H1 (cell line): ENCODE data around the gene ZBTB9. TPM values are rescaled to one million over a fixed set of nuclear protein-coding genes. Genes with fewer than 3 reads are reported as not detected.

Experiments
- CTCF ChIA-PET: fragments of 300-600 bp; sonication (Branson Sonifier 250); formaldehyde crosslinking; loops from one replicate; lab custom pipeline; 2021; ENCODE audit not compliant: partially characterized antibody; lab: Charles Lee
- POLR2A ChIA-PET: fragments of 300-600 bp; sonication (Branson Sonifier 250); formaldehyde crosslinking; loops from one replicate; lab custom pipeline; 2021; ENCODE audit warnings: inconsistent platforms; ENCODE audit not compliant: partially characterized antibody; lab: Charles Lee
- DNase-seq, 2 experiments: peaks; one replicate each; pipeline versions ENCODE4 v3.0.0 to v3.0.0-alpha.2; 2010 to 2022; ENCODE audit warnings: low spot score in 2 of 2, low read depth in 1 of 2, mixed read lengths in 1 of 2
- FAIRE-seq: peaks from 2 replicates; lab custom pipeline; 2011; peaks lifted over from hg19 to GRCh38; lab: Jason Lieb, UNC
- H2AFZ ChIP-seq: 2 replicates; pipeline ENCODE4 v1.8.1; 2012; ENCODE audit warnings: low read length, inconsistent platforms
- H2AK5ac ChIP-seq: 2 replicates; pipeline ENCODE4 v1.6.1; 2013; ENCODE audit warnings: low read depth, low read length
- H2BK120ac ChIP-seq: replicated peaks from 2 replicates; pipeline ENCODE3; 2013; ENCODE audit warnings: low read depth, low read length, inconsistent platforms
- H2BK12ac ChIP-seq: 2 replicates; pipeline ENCODE4 v1.6.1; 2013; ENCODE audit warnings: low read depth, low read length
- H2BK15ac ChIP-seq: 2 replicates; pipeline ENCODE4 v1.6.1; 2013; ENCODE audit warnings: low read length
- H2BK20ac ChIP-seq: 2 replicates; pipeline ENCODE4 v1.6.1; 2013; ENCODE audit warnings: low read length
- H2BK5ac ChIP-seq: 2 replicates; pipeline ENCODE4 v1.6.1; 2013; ENCODE audit warnings: low read depth, low read length
- H3K14ac ChIP-seq: 2 replicates; pipeline ENCODE4 v1.6.1; 2013; ENCODE audit warnings: inconsistent platforms; ENCODE audit not compliant: insufficient read length
- H3K18ac ChIP-seq: 2 replicates; pipeline ENCODE4 v1.6.1; 2013; ENCODE audit warnings: low read length; ENCODE audit errors: extremely low read depth
- H3K23ac ChIP-seq: 2 replicates; pipeline ENCODE4 v1.6.1; 2013; ENCODE audit warnings: inconsistent platforms; ENCODE audit not compliant: insufficient read length
- H3K23me2 ChIP-seq: 2 replicates; pipeline ENCODE4 v1.6.1; 2013; ENCODE audit warnings: low read depth, low read length
- H3K27ac ChIP-seq: 2 replicates; pipeline ENCODE4 v1.6.1; 2011; ENCODE audit warnings: low read depth, low read length, inconsistent platforms
- H3K27me3 ChIP-seq, 4 experiments: replicated peaks in 1 of 4; 1 replicate in 1 of 4; 2 replicates in 3 of 4; pipeline versions ENCODE4 v1.6.1 to v1.8.1; 2011 to 2013; ENCODE audit warnings: low read length in 3 of 4, mild to moderate bottlenecking in 3 of 4, inconsistent platforms in 2 of 4, mixed read lengths in 2 of 4, moderate library complexity in 1 of 4; ENCODE audit not compliant: control insufficient read depth in 3 of 4, insufficient read depth in 3 of 4; ENCODE audit errors: extremely low read depth in 1 of 4
- H3K36me3 ChIP-seq, 4 experiments: 2 replicates each; pipeline versions ENCODE4 v1.6.1 to v1.8.1; 2011 to 2013; ENCODE audit warnings: mild to moderate bottlenecking in 4 of 4, low read length in 3 of 4, moderate library complexity in 2 of 4, control low read depth in 1 of 4, inconsistent platforms in 1 of 4; ENCODE audit not compliant: insufficient read depth in 4 of 4, control insufficient read depth in 2 of 4
- H3K4ac ChIP-seq: replicated peaks from 2 replicates; pipeline ENCODE3; 2013; ENCODE audit warnings: low read length, low read depth, mixed read lengths, inconsistent platforms; ENCODE audit not compliant: insufficient read length
- H3K4me1 ChIP-seq, 4 experiments: replicated peaks in 1 of 4; 1 replicate in 1 of 4; 2 replicates in 3 of 4; pipeline versions ENCODE4 v1.6.1 to v1.8.1; 2011 to 2013; ENCODE audit warnings: low read length in 3 of 4, inconsistent platforms in 2 of 4, mixed read lengths in 1 of 4; ENCODE audit not compliant: insufficient read depth in 4 of 4, control insufficient read depth in 3 of 4
- H3K4me2 ChIP-seq, 2 experiments: 2 replicates each; pipeline versions ENCODE4 v1.6.1 to v1.8.1; 2011 to 2013; ENCODE audit warnings: low read depth in 2 of 2, low read length in 2 of 2, control low read depth in 1 of 2, inconsistent platforms in 1 of 2, mild to moderate bottlenecking in 1 of 2; ENCODE audit not compliant: insufficient read depth in 1 of 2
- H3K4me3 ChIP-seq, 4 experiments: fragments of 200-600, 300-600 bp in 1 of 4; sonication (generic), shearing (Covaris generic), sonication (Bioruptor Twin) in 1 of 4; 2 replicates each; pipeline versions ENCODE4 v1.5.1 to v1.8.1; 2011 to 2016; ENCODE audit warnings: low read length in 4 of 4, low read depth in 3 of 4, control low read depth in 2 of 4, inconsistent platforms in 2 of 4, mild to moderate bottlenecking in 2 of 4, mixed read lengths in 1 of 4, moderate library complexity in 1 of 4; ENCODE audit not compliant: insufficient read depth in 2 of 4; ENCODE audit errors: extremely low read depth in 1 of 4
- H3K56ac ChIP-seq: replicated peaks from 2 replicates; pipeline ENCODE3; 2013; ENCODE audit warnings: low read depth, mild to moderate bottlenecking, mixed read lengths, low read length, inconsistent platforms; ENCODE audit not compliant: insufficient read length
- H3K79me1 ChIP-seq: 2 replicates; pipeline ENCODE4 v1.6.1; 2013; ENCODE audit warnings: low read depth, low read length, control low read depth
- H3K79me2 ChIP-seq, 2 experiments: 2 replicates each; pipeline versions ENCODE4 v1.6.1 to v1.8.1; 2012 to 2013; ENCODE audit warnings: low read length in 2 of 2, mild to moderate bottlenecking in 2 of 2, inconsistent platforms in 1 of 2; ENCODE audit not compliant: insufficient read depth in 2 of 2, control insufficient read depth in 1 of 2
- H3K9ac ChIP-seq, 4 experiments: replicated peaks in 1 of 4; 1 replicate in 1 of 4; 2 replicates in 3 of 4; pipeline versions ENCODE4 v1.6.1 to v1.8.1; 2011 to 2013; ENCODE audit warnings: low read depth in 3 of 4, low read length in 3 of 4, control low read depth in 2 of 4, mild to moderate bottlenecking in 2 of 4, moderate library complexity in 2 of 4, inconsistent platforms in 1 of 4; ENCODE audit errors: extremely low read depth in 1 of 4
- H3K9me3 ChIP-seq, 2 experiments: 2 replicates each; pipeline versions ENCODE4 v1.6.1 to v1.8.1; 2012 to 2013; ENCODE audit warnings: mild to moderate bottlenecking in 2 of 2, moderate library complexity in 2 of 2, control low read depth in 1 of 2, inconsistent platforms in 1 of 2, low read depth in 1 of 2, low read length in 1 of 2, mixed read lengths in 1 of 2; ENCODE audit not compliant: insufficient read depth in 2 of 2
- H4K20me1 ChIP-seq, 2 experiments: replicated peaks in 1 of 2; 2 replicates each; pipeline versions ENCODE3 to v1.8.1; 2011 to 2013; ENCODE audit warnings: inconsistent platforms in 2 of 2, low read length in 2 of 2, mild to moderate bottlenecking in 1 of 2; ENCODE audit not compliant: insufficient read depth in 2 of 2, control insufficient read depth in 1 of 2
- H4K5ac ChIP-seq: 2 replicates; pipeline ENCODE4 v1.6.1; 2013; ENCODE audit warnings: low read length, low read depth, mixed read lengths, inconsistent platforms; ENCODE audit not compliant: insufficient read length
- H4K8ac ChIP-seq: 2 replicates; pipeline ENCODE4 v1.8.0; 2013; ENCODE audit warnings: mild to moderate bottlenecking, moderate library complexity, low read length, inconsistent platforms; ENCODE audit not compliant: insufficient read depth; ENCODE audit errors: extremely low read depth
- H4K91ac ChIP-seq: replicated peaks from 2 replicates; pipeline ENCODE3; 2013; ENCODE audit warnings: low read length, mixed read lengths, inconsistent platforms; ENCODE audit not compliant: insufficient read length
- EP300 ChIP-seq, 2 experiments: IDR thresholded peaks; 1 replicate in 1 of 2; 2 replicates in 1 of 2; pipeline ENCODE4 v1.6.1; 2011 to 2012; ENCODE audit warnings: low read depth in 2 of 2, low read length in 2 of 2, mild to moderate bottlenecking in 2 of 2, borderline replicate concordance in 1 of 2, inconsistent platforms in 1 of 2, moderate library complexity in 1 of 2
- PHF8 ChIP-seq: fragments of 200-600 bp; sonication (generic); conservative IDR thresholded peaks from 2 replicates; pipeline ENCODE4 v1.7.1; 2012; ENCODE audit warnings: low read depth, mild to moderate bottlenecking, inconsistent platforms, low read length, moderate library complexity
- POLR2A ChIP-seq, 2 experiments: IDR thresholded peaks; 1 replicate in 1 of 2; 2 replicates in 1 of 2; pipeline ENCODE4 v1.6.1; 2011; ENCODE audit warnings: low read depth in 2 of 2, low read length in 2 of 2, mild to moderate bottlenecking in 2 of 2; ENCODE audit errors: control extremely low read depth in 1 of 2
- RAD21 ChIP-seq, 2 experiments: IDR thresholded peaks in 1 of 2; conservative IDR thresholded peaks in 1 of 2; 2 replicates each; pipeline ENCODE4 v1.6.1; 2011; ENCODE audit warnings: low read depth in 2 of 2, low read length in 2 of 2, improper control_type of control experiment in 1 of 2, inconsistent platforms in 1 of 2, mild to moderate bottlenecking in 1 of 2, moderate library complexity in 1 of 2
- SP2 ChIP-seq: IDR thresholded peaks from 2 replicates; pipeline ENCODE4 v1.6.1; 2012; ENCODE audit warnings: mild to moderate bottlenecking, low read length, inconsistent platforms
- SUZ12 ChIP-seq: fragments of 200-600 bp; sonication (generic); IDR thresholded peaks from 2 replicates; pipeline ENCODE4 v1.6.1; 2012; ENCODE audit warnings: mild to moderate bottlenecking, inconsistent platforms, low read length, moderate library complexity, mixed read lengths
- YY1 ChIP-seq: IDR thresholded peaks from 2 replicates; pipeline ENCODE4 v1.6.1; 2011; ENCODE audit warnings: low read depth, mild to moderate bottlenecking, low read length
- WGBS, 2 experiments: shearing (Covaris generic) in 1 of 2; methylation state at CpG; one replicate each; pipeline versions ENCODE4 v1.1.6 to v1.1.7; 2013 to 2015; ENCODE audit warnings: low lambda C conversion rate in 2 of 2, mixed read lengths in 2 of 2, inconsistent platforms in 1 of 2, low coverage in 1 of 2, missing lambda C conversion rate in 1 of 2; ENCODE audit not compliant: insufficient replicate concordance in 2 of 2, insufficient coverage in 1 of 2, insufficient read length in 1 of 2; ENCODE audit errors: extremely low coverage in 1 of 2, missing lambda C conversion rate in 1 of 2; 5-methylcytosine and 5-hydroxymethylcytosine counted together
- polyA plus RNA-seq, 7 experiments: library from polyadenylated mRNA; depleted of rRNA in 3 of 7; stranded (reverse) in 5 of 7; unstranded in 2 of 7; fragments of >200 nt in 5 of 7; fragments of 200-250 nt in 2 of 7; gene quantifications; 1 replicate in 5 of 7; 2 replicates in 1 of 7; 4 replicates in 1 of 7; pipeline versions ENCODE4 v1.2.1 to v1.2.3, GENCODE V29; 2011 to 2013; ENCODE audit warnings: missing spikeins in 2 of 7, mixed read lengths in 2 of 7
- total RNA-seq: library from RNA; stranded (reverse); fragmentation: NEBNext Ultra II Directional; extraction: Animal tissue kit (Norgen Biotek cat#: 25700); gene quantifications from 2 replicates; pipeline ENCODE4 v1.2.1, GENCODE V29; 2021

The ZBTB9 gene
- total and polyA plus RNA-seq, 2 of the 8 experiments (the other 6 are each of a cell fraction or from before 2014, with no cell fraction given), result 16.9 to 20.2 TPM

DNA sequence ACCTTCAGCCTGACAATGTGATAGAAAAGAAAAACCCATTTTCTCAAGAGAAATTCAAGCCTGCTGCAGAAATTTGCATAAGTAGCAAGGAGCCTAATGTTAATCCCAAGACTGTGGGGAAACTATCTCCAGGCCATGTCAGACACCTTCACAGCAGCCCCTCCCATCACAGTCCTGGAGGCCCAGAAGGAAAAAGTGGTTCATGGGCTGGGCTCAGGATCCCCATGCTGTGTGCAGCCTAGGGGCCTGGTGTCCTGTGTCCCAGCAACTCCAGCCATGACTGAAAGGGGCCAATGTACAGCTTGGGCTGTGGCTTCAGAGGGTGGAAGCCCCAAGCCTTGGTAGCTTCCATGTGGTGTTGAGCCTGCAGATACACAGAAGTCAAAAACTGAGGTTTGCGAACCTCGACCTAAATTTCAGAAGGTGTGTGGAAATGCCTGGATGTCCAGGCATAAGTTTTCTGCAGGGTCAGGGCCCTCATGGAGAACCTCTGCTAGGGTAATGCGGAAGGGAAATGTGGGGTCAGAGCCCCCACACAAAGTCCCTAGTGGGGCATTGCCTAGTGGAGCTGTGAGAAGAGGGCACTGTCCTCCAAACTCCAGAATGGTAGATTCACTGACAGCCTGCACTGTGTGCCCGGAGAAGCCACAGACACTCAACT lies 11.8 kb downstream of the ZBTB9 start:
- Histone ChIP-seq H3K14ac (no peak overlapping the region), H2AFZ (no peak overlapping the region), H3K9ac (no peak overlapping the region), H3K4me2 (no peak overlapping the region), H2BK12ac (no peak overlapping the region)
- TF ChIP-seq RAD21 (IDR thresholded peaks at IDR 0.05 in 1 of 2, conservative IDR thresholded peaks at IDR 0.05 in 1 of 2; ENCODE audit: low read depth in 2 of 2, low read length in 2 of 2), result no peak
- TF ChIP-seq POLR2A (IDR thresholded peaks at IDR 0.05; ENCODE audit: control extremely low read depth in 1 of 2, low read depth in 2 of 2, low read length in 2 of 2), result no peak
- TF ChIP-seq PHF8, result no peak
- no peak for TF ChIP-seq SP2
- no peak for TF ChIP-seq SUZ12
- no peak for TF ChIP-seq YY1
- no peak for TF ChIP-seq EP300 (IDR thresholded peaks at IDR 0.05; ENCODE audit: borderline replicate concordance in 1 of 2, low read depth in 2 of 2, low read length in 2 of 2)
- TF ChIP-seq, all 59 proteins: peak for 0
- WGBS, 2 experiments, result 93% methylated on average over 4 of the region's 4 CpGs; no CpG with 5 or more reads in 1 of the 2 experiments
- ChIA-PET CTCF (interaction anchor here (1.2 kb wide), 1 partner anchor 12 kb away, joined by 5 read pairs; no protein-coding TSS in a partner anchor), POLR2A (interaction anchor here (1.5 kb wide), 1 partner anchor 11 kb away, joined by 8 read pairs; the partner anchor contains the start of gene ZBTB9)
- no peak overlapping the region for H3K27ac ChIP-seq
- no peak overlapping the region for H2BK15ac ChIP-seq
- H3K23ac ChIP-seq, result no peak overlapping the region
- H2BK5ac ChIP-seq, result no peak overlapping the region
- H3K36me3 ChIP-seq, result no peaks in the 10 kb centered on the region
- H2BK120ac ChIP-seq, result no peak overlapping the region
- no peak overlapping the region for H3K4ac ChIP-seq
- FAIRE-seq (no peak), DNase-seq (no peak)
- H4K5ac ChIP-seq, result no peak overlapping the region
- no peak overlapping the region for H2BK20ac ChIP-seq
- no peaks in the 10 kb centered on the region for H3K23me2 ChIP-seq
- H2AK5ac ChIP-seq, result no peak overlapping the region
- H3K79me1 ChIP-seq, result no peaks in the 10 kb centered on the region
- no peaks in the 10 kb centered on the region for H4K20me1 ChIP-seq
- H3K18ac ChIP-seq, result no peak overlapping the region
- no peak overlapping the region for H3K4me3 ChIP-seq
- H3K56ac ChIP-seq, result no peak overlapping the region
- no peaks in the 10 kb centered on the region for H3K27me3 ChIP-seq
- H3K79me2 ChIP-seq, result no peaks in the 10 kb centered on the region
- H4K8ac ChIP-seq, result no peak overlapping the region
- H4K91ac ChIP-seq, result no peak overlapping the region
- no peaks in the 10 kb centered on the region for H3K4me1 ChIP-seq
- H3K9me3 ChIP-seq, result peaks cover 0 to 5% of the 10 kb centered on the region in 2 experiments; a peak in 1 of 4 replicates
